ENCODE measurements around the gene DMRTC2. TPM values are rescaled to one million over a fixed set of nuclear protein-coding genes. Genes with fewer than 3 reads are reported as not detected.

The DMRTC2 gene
- total RNA-seq, 1 donor from 2014 or later, result not detected

- no peak for DNase-seq (ENCODE audit: low read depth, low spot score)
These were observed 44.1 kb downstream of the DMRTC2 start for GRCh38 chr19:41888926-41889325.

- no peak for DNase-seq (ENCODE audit: low read depth, low spot score)
These were observed 45.1 kb downstream of the DMRTC2 start for GRCh38 chr19:41889896-41890295.

- no peak for DNase-seq (ENCODE audit: low read depth, low spot score)
These were observed 46.1 kb downstream of the DMRTC2 start for GRCh38 chr19:41890936-41891335.

- DNase-seq (ENCODE audit: low read depth, low spot score), result no peak
These were observed 47.5 kb downstream of the DMRTC2 start for GRCh38 chr19:41892173-41892902.

- DNase-seq (ENCODE audit: low read depth, low spot score), result no peak
These were observed 49.1 kb downstream of the DMRTC2 start for GRCh38 chr19:41893899-41894298.

GRCh38 chr19:41894350-41894749 is 49.5 kb downstream of the DMRTC2 start:
- no peak for DNase-seq (ENCODE audit: low read depth, low spot score)

GRCh38 chr19:41895745-41896580 is 51.1 kb downstream of the DMRTC2 start:
- no peak for DNase-seq (ENCODE audit: low read depth, low spot score)

GRCh38 chr19:41896581-41896942 is 51.7 kb downstream of the DMRTC2 start:
- DNase-seq (ENCODE audit: low read depth, low spot score), result no peak

- DNase-seq (ENCODE audit: low read depth, low spot score), result no peak
These were observed 52.3 kb downstream of the DMRTC2 start for GRCh38 chr19:41897181-41897580.

- DNase-seq (ENCODE audit: low read depth, low spot score), result no peak
These were observed 53.0 kb downstream of the DMRTC2 start for GRCh38 chr19:41897820-41898219.

- no peak for DNase-seq (ENCODE audit: low read depth, low spot score)
These were observed 53.4 kb downstream of the DMRTC2 start for GRCh38 chr19:41898235-41898634.

Other genes starting within 250 kb of the DMRTC2 start
- gene CEACAM4, start 218.0 kb upstream of the DMRTC2 start, total RNA-seq, result not detected in 2 replicates
- not detected in 2 replicates for gene CEACAM7, start 156.8 kb upstream of the DMRTC2 start, total RNA-seq
- gene CEACAM5, start 136.4 kb upstream of the DMRTC2 start, total RNA-seq, result not detected in 2 replicates
- not detected in 2 replicates for gene CEACAM6, start 89.5 kb upstream of the DMRTC2 start, total RNA-seq
- gene CEACAM3, start 48.5 kb upstream of the DMRTC2 start, total RNA-seq, result not detected in 2 replicates
- not detected in 2 replicates for gene LYPD4, start 359 bp upstream of the DMRTC2 start, total RNA-seq
- 650 and 665 TPM in 2 replicates for gene RPS19, start 15.2 kb downstream of the DMRTC2 start, total RNA-seq
- not detected in 2 replicates for gene CD79A, start 32.2 kb downstream of the DMRTC2 start, total RNA-seq
- 46.3 and 53.8 TPM in 2 replicates for gene ARHGEF1, start 38.1 kb downstream of the DMRTC2 start, total RNA-seq
- gene ERFL, start 83.4 kb downstream of the DMRTC2 start, total RNA-seq, result not detected in 2 replicates
- 95.2 and 157 TPM in 2 replicates for gene RABAC1, start 114.3 kb downstream of the DMRTC2 start, total RNA-seq
- 0.07 TPM in 1 of 2 replicates, not detected in the other for gene ATP1A3, start 149.2 kb downstream of the DMRTC2 start, total RNA-seq
- gene GRIK5, start 225.2 kb downstream of the DMRTC2 start, total RNA-seq, result 2.2 and 5.7 TPM in 2 replicates
- 11.9 and 15.1 TPM in 2 replicates for gene ZNF574, start 231.1 kb downstream of the DMRTC2 start, total RNA-seq